Gastrocnemius medialis (tissue), 4 donors: Measurements from ENCODE around the gene CD3E. TPM values are rescaled to one million over a fixed set of nuclear protein-coding genes. Genes with fewer than 3 reads are reported as not detected.

ENCODE experiments used
- ATAC-seq, 2 donors: fragments of 150-250 bp; one replicate each; pipeline ENCODE4 v1.9.1; 2016
- DNase-seq, 2 donors: peaks; one replicate each; pipeline ENCODE4 v3.0.0-alpha.2; 2019
- H3K27ac ChIP-seq, 4 donors: fragments of 200-600 bp; sonication (generic); 1 replicate in 1 of 4; 2 replicates in 3 of 4; pipeline ENCODE4 v1.5.1; 2016 to 2018; ENCODE audit warnings: mild to moderate bottlenecking in 2 of 4, moderate library complexity in 1 of 4
- H3K27me3 ChIP-seq, 3 donors: fragments of 200-600 bp; sonication (generic) in 2 of 3; 1 replicate in 1 of 3; 2 replicates in 2 of 3; pipeline versions ENCODE4 v1.5.1 to v1.6.0; 2016 to 2019; ENCODE audit warnings: mild to moderate bottlenecking in 1 of 3, moderate library complexity in 1 of 3
- H3K36me3 ChIP-seq, 2 donors: fragments of 200-600 bp; sonication (generic) in 1 of 2; one replicate each; pipeline ENCODE4 v1.5.1; 2017 to 2018
- H3K4me1 ChIP-seq, 2 donors: fragments of 200-600 bp; sonication (generic) in 1 of 2; one replicate each; pipeline ENCODE4 v1.5.1; 2016 to 2017; ENCODE audit warnings: mild to moderate bottlenecking in 2 of 2
- H3K4me3 ChIP-seq, 4 donors: fragments of 200-600 bp; sonication (generic) in 3 of 4; 1 replicate in 1 of 4; 2 replicates in 3 of 4; pipeline ENCODE4 v1.5.1; 2016 to 2019; ENCODE audit warnings: mild to moderate bottlenecking in 2 of 4
- H3K9me3 ChIP-seq, 3 donors: fragments of 200-600 bp; sonication (generic) in 2 of 3; 1 replicate in 1 of 3; 2 replicates in 2 of 3; pipeline ENCODE4 v1.5.1; 2016 to 2019
- CTCF ChIP-seq, 5 experiments: fragments of 450-650 bp in 3 of 5; fragments of 200-600 bp in 2 of 5; sonication (generic) in 2 of 5; IDR thresholded peaks in 4 of 5; conservative IDR thresholded peaks in 1 of 5; 1 replicate in 4 of 5; 2 replicates in 1 of 5; pipeline ENCODE4 v1.5.1; 2016 to 2019; ENCODE audit warnings: antibody characterized with exemption in 5 of 5, mild to moderate bottlenecking in 3 of 5, moderate library complexity in 3 of 5
- POLR2A ChIP-seq, 2 donors: fragments of 450-650 bp; IDR thresholded peaks; one replicate each; pipeline ENCODE4 v1.6.1; 2017; ENCODE audit warnings: antibody characterized with exemption in 2 of 2, mild to moderate bottlenecking in 2 of 2, moderate library complexity in 2 of 2
- in situ Hi-C, 4 donors: fragments of 200-750 bp; cut with MboI; loops; one replicate each; pipeline versions ENCODE4 v1.15.0 to v1.8.0; 2017; ENCODE audit warnings: low sequenced_read_pairs in 4 of 4
- intact Hi-C: fragments of 100-400 bp; cut with DNase I; formaldehyde crosslinking; loops from one replicate; pipeline ENCODE4 v1.15.1; 2023; ENCODE audit warnings: low total_unique reads
- total RNA-seq, 4 donors: library from RNA; depleted of rRNA; stranded (reverse); fragments of >200 nt; gene quantifications; one replicate each; pipeline versions ENCODE4 v1.1.0 to v1.2.3, GENCODE V29; 2016

CD3E gene
- total RNA-seq, 4 donors from 2014 or later, result 0.42 to 0.51 TPM; not detected in 2

GRCh38 chr11:118265954-118266353 lies 38.6 kb upstream of the CD3E start:
- Histone ChIP-seq H3K27ac (peak overlapping the region in 1 of 4 donors; percentile 43), H3K4me1 (peaks cover 0 to 5% of the 10 kb centered on the region in 2 donors), H3K36me3 (no peaks in the 10 kb centered on the region), H3K9me3 (no peaks in the 10 kb centered on the region), H3K27me3 (peaks cover 35 to 38% (median 35%) of the 10 kb centered on the region in 3 donors), H3K4me3 (no peak overlapping the region)
- peak in 1 of 2 donors; percentile 36 for ATAC-seq
- in situ Hi-C loops, result no loop called here
- intact Hi-C loops, result no loop called here
- TF ChIP-seq CTCF (IDR thresholded peaks at IDR 0.05 in 4 of 5, conservative IDR thresholded peaks at IDR 0.05 in 1 of 5), result no peak
- no peak for TF ChIP-seq POLR2A (IDR thresholded peaks at IDR 0.05)
- no peak for DNase-seq

- ATAC-seq, result no peak
- H3K4me1 ChIP-seq, result peaks cover 0 to 5% of the 10 kb centered on the region in 2 donors
- TF ChIP-seq POLR2A (IDR thresholded peaks at IDR 0.05) (no peak), CTCF (IDR thresholded peaks at IDR 0.05 in 4 of 5, conservative IDR thresholded peaks at IDR 0.05 in 1 of 5) (no peak)
- no peaks in the 10 kb centered on the region for H3K36me3 ChIP-seq
- intact Hi-C loops, result no loop called here
- in situ Hi-C loops, result no loop called here
- DNase-seq, result no peak
- no peaks in the 10 kb centered on the region for H3K9me3 ChIP-seq
- H3K27me3 ChIP-seq, result peaks cover 24 to 28% (median 26%) of the 10 kb centered on the region in 3 donors
- H3K27ac ChIP-seq, result no peak overlapping the region
- no peak overlapping the region for H3K4me3 ChIP-seq
Observed at GRCh38 chr11:118267486-118267885, 37.0 kb upstream of the CD3E start.

- Histone ChIP-seq H3K36me3 (no peaks in the 10 kb centered on the region), H3K9me3 (no peaks in the 10 kb centered on the region), H3K27me3 (peaks cover 8 to 13% (median 9%) of the 10 kb centered on the region in 3 donors), H3K27ac (no peak overlapping the region), H3K4me3 (no peak overlapping the region), H3K4me1 (no peaks in the 10 kb centered on the region)
- TF ChIP-seq CTCF (IDR thresholded peaks at IDR 0.05 in 4 of 5, conservative IDR thresholded peaks at IDR 0.05 in 1 of 5), result no peak
- TF ChIP-seq POLR2A (IDR thresholded peaks at IDR 0.05), result no peak
- intact Hi-C loops (no loop called here), in situ Hi-C loops (no loop called here)
- DNase-seq (no peak), ATAC-seq (no peak)
Observed at GRCh38 chr11:118272001-118272400, 32.5 kb upstream of the CD3E start.

GRCh38 chr11:118274186-118274585 lies 30.3 kb upstream of the CD3E start:
- ATAC-seq (no peak), DNase-seq (no peak)
- Histone ChIP-seq H3K27me3 (peaks cover 9 to 13% (median 13%) of the 10 kb centered on the region in 3 donors), H3K4me1 (no peaks in the 10 kb centered on the region), H3K27ac (peak overlapping the region in 1 of 4 donors; percentile 58), H3K36me3 (no peaks in the 10 kb centered on the region), H3K4me3 (no peak overlapping the region), H3K9me3 (no peaks in the 10 kb centered on the region)
- intact Hi-C loops, result no loop called here
- no peak for TF ChIP-seq POLR2A (IDR thresholded peaks at IDR 0.05)
- no peak for TF ChIP-seq CTCF (IDR thresholded peaks at IDR 0.05 in 4 of 5, conservative IDR thresholded peaks at IDR 0.05 in 1 of 5)
- in situ Hi-C loops, result no loop called here

- Histone ChIP-seq H3K27ac (peak overlapping the region in 2 of 4 donors; percentile 53 to 58), H3K27me3 (peaks cover 6 to 13% (median 13%) of the 10 kb centered on the region in 3 donors), H3K4me1 (no peaks in the 10 kb centered on the region), H3K36me3 (no peaks in the 10 kb centered on the region), H3K9me3 (no peaks in the 10 kb centered on the region), H3K4me3 (no peak overlapping the region)
- TF ChIP-seq POLR2A (IDR thresholded peaks at IDR 0.05) (no peak), CTCF (IDR thresholded peaks at IDR 0.05 in 4 of 5, conservative IDR thresholded peaks at IDR 0.05 in 1 of 5) (no peak)
- DNase-seq (no peak), ATAC-seq (peak; percentile 49 to 52)
- in situ Hi-C loops, result no loop called here
- intact Hi-C loops, result loop anchor here (5.0 kb wide), 1 partner anchor 33 kb away; no protein-coding TSS in a partner anchor
Observed at GRCh38 chr11:118275176-118275575, 29.4 kb upstream of the CD3E start.
